Measurements from ENCODE around the gene REEP6.

The REEP6 gene

DNA sequence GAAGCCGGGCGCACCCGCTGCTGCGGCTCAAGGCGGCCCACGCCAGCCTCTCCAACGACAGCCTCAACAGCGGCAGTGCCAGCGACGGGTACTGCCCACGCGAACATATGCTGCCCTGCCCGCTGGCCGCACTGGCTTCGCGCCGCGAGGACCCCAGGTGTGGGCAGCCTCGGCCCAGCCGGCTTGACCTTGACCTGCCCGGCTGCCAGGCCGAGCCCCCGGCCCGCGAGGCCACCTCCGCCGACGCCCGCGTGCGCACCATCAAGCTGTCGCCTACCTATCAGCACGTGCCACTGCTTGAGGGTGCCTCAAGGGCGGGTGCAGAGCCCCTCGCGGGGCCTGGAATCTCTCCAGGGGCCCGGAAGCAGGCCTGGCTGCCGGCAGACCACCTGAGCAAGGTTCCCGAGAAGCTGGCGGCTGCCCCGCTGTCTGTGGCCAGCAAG, 24.9 kb upstream of the REEP6 start:
- TF ChIP-seq, protein P1, sequence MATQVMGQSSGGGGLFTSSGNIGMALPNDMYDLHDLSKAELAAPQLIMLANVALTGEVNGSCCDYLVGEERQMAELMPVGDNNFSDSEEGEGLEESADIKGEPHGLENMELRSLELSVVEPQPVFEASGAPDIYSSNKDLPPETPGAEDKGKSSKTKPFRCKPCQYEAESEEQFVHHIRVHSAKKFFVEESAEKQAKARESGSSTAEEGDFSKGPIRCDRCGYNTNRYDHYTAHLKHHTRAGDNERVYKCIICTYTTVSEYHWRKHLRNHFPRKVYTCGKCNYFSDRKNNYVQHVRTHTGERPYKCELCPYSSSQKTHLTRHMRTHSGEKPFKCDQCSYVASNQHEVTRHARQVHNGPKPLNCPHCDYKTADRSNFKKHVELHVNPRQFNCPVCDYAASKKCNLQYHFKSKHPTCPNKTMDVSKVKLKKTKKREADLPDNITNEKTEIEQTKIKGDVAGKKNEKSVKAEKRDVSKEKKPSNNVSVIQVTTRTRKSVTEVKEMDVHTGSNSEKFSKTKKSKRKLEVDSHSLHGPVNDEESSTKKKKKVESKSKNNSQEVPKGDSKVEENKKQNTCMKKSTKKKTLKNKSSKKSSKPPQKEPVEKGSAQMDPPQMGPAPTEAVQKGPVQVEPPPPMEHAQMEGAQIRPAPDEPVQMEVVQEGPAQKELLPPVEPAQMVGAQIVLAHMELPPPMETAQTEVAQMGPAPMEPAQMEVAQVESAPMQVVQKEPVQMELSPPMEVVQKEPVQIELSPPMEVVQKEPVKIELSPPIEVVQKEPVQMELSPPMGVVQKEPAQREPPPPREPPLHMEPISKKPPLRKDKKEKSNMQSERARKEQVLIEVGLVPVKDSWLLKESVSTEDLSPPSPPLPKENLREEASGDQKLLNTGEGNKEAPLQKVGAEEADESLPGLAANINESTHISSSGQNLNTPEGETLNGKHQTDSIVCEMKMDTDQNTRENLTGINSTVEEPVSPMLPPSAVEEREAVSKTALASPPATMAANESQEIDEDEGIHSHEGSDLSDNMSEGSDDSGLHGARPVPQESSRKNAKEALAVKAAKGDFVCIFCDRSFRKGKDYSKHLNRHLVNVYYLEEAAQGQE (IDR thresholded peaks at IDR 0.05; ENCODE audit: insufficient read depth in 1 of 2, low read depth in 2 of 2, low read length in 2 of 2), result no peak
- TF ChIP-seq TAF1 (IDR thresholded peaks at IDR 0.05; ENCODE audit: borderline replicate concordance, insufficient read depth, low read length) (no peak), POLR2AphosphoS5 (IDR thresholded peaks at IDR 0.05; ENCODE audit: low read depth, low read length) (no peak), FOXP2 (optimal IDR thresholded peaks at IDR 0.05; ENCODE audit: borderline replicate concordance, extremely low read depth, extremely low read length, insufficient read depth) (no peak), SIN3A (IDR thresholded peaks at IDR 0.05; ENCODE audit: borderline replicate concordance, insufficient read depth, low read length) (no peak)

DNA sequence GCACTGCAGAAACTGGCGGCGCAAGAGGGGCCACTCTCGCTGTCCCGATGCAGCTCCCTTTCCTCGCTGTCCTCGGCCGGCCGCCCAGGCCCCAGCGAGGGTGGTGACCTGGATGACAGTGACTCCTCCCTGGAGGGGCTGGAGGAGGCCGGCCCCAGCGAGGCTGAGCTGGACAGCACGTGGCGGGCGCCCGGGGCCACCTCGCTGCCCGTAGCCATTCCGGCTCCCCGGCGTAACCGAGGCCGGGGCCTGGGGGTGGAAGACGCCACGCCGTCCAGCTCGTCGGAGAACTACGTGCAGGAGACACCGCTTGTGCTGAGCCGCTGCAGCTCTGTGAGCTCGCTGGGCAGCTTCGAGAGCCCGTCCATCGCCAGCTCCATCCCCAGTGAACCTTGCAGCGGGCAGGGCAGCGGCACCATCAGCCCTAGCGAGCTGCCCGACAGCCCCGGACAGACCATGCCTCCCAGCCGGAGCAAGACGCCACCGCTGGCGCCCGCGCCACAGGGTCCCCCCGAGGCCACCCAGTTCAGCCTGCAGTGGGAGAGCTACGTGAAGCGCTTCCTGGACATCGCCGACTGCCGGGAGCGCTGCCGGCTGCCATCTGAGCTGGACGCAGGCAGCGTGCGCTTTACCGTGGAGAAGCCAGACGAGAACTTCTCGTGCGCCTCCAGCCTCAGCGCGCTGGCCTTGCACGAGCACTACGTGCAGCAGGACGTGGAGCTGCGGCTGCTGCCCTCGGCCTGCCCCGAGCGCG, 24.3 kb upstream of the REEP6 start:
- TF ChIP-seq, protein P1 (IDR thresholded peaks at IDR 0.05; ENCODE audit: insufficient read depth in 1 of 2, low read depth in 2 of 2, low read length in 2 of 2), result no peak
- TF ChIP-seq POLR2AphosphoS5 (IDR thresholded peaks at IDR 0.05; ENCODE audit: low read depth, low read length) (no peak), TAF1 (IDR thresholded peaks at IDR 0.05; ENCODE audit: borderline replicate concordance, insufficient read depth, low read length) (no peak), SIN3A (IDR thresholded peaks at IDR 0.05; ENCODE audit: borderline replicate concordance, insufficient read depth, low read length) (no peak), FOXP2 (optimal IDR thresholded peaks at IDR 0.05; ENCODE audit: borderline replicate concordance, extremely low read depth, extremely low read length, insufficient read depth) (no peak)

DNA sequence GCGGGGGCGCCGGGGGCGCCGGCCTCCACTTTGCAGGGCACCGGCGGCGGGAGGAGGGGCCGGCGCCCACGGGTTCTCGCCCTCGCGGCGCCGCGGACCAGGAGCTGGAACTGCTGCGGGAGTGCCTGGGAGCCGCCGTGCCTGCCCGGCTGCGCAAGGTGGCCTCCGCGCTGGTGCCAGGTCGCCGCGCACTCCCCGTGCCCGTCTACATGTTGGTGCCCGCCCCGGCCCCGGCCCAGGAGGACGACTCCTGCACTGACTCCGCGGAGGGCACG, 23.8 kb upstream of the REEP6 start:
- TF ChIP-seq POLR2AphosphoS5 (IDR thresholded peaks at IDR 0.05; ENCODE audit: low read depth, low read length) (no peak), SIN3A (IDR thresholded peaks at IDR 0.05; ENCODE audit: borderline replicate concordance, insufficient read depth, low read length) (no peak), TAF1 (IDR thresholded peaks at IDR 0.05; ENCODE audit: borderline replicate concordance, insufficient read depth, low read length) (no peak), FOXP2 (optimal IDR thresholded peaks at IDR 0.05; ENCODE audit: borderline replicate concordance, extremely low read depth, extremely low read length, insufficient read depth) (no peak)
- TF ChIP-seq, protein P1 (IDR thresholded peaks at IDR 0.05; ENCODE audit: insufficient read depth in 1 of 2, low read depth in 2 of 2, low read length in 2 of 2), result no peak

- TF ChIP-seq, protein P1 (IDR thresholded peaks at IDR 0.05; ENCODE audit: insufficient read depth in 1 of 2, low read depth in 2 of 2, low read length in 2 of 2), result no peak
- no peak for TF ChIP-seq TAF1 (IDR thresholded peaks at IDR 0.05; ENCODE audit: borderline replicate concordance, insufficient read depth, low read length)
- no peak for TF ChIP-seq FOXP2 (optimal IDR thresholded peaks at IDR 0.05; ENCODE audit: borderline replicate concordance, extremely low read depth, extremely low read length, insufficient read depth)
- no peak for TF ChIP-seq SIN3A (IDR thresholded peaks at IDR 0.05; ENCODE audit: borderline replicate concordance, insufficient read depth, low read length)
- TF ChIP-seq POLR2AphosphoS5 (IDR thresholded peaks at IDR 0.05; ENCODE audit: low read depth, low read length), result no peak
Measured at GRCh38 chr19:1467490-1468273, 23.3 kb upstream of the REEP6 start.
